K562 (cell line): Measurements from ENCODE around the gene PTAFR. TPM values are rescaled to one million over a fixed set of nuclear protein-coding genes. Genes with fewer than 3 reads are reported as not detected.

ENCODE experiments used
- ATAC-seq: fragments of 200-7000 bp; cut with Tn5 transposase; 3 replicates; pipeline ENCODE4 v1.9.1; 2020; ENCODE audit warnings: moderate library complexity
- BruUV-seq: library from RNA; stranded (reverse); fragments of 400-500 nt; replicated peaks from 2 replicates; lab custom pipeline; 2021; lab: Mats Ljungman, UMichigan
- CTCF ChIA-PET: fragments of 300-600 bp; formaldehyde crosslinking; extraction: SDS; loops from one replicate; lab custom pipeline; 2021; ENCODE audit warnings: low intra/inter-chr PET ratio; lab: Yijun Ruan, JAX
- POLR2A ChIA-PET: fragments of 300-600, 350-650 bp; sonication (Branson Sonifier 250); formaldehyde crosslinking; extraction: SDS; loops from one replicate; lab custom pipeline; 2021; ENCODE audit warnings: antibody characterized with exemption, inconsistent platforms; lab: Yijun Ruan, JAX
- DNase-seq, 4 experiments: peaks; one replicate each; pipeline versions ENCODE4 v3.0.0 to v3.0.0-alpha.2; 2011 to 2018; ENCODE audit warnings: low spot score in 3 of 4, mixed read lengths in 3 of 4; ENCODE audit errors: extremely low read depth in 1 of 4
- FAIRE-seq: peaks from 2 replicates; lab custom pipeline; 2011; peaks lifted over from hg19 to GRCh38; lab: Jason Lieb, UNC
- H2AFZ ChIP-seq: 2 replicates; pipeline ENCODE4 v1.6.0; 2011; ENCODE audit warnings: low read depth, low read length, control low read depth, inconsistent platforms
- H3K27ac ChIP-seq: fragments of 200-600 bp; 3 replicates; pipeline ENCODE4 v1.8.0; 2011; ENCODE audit warnings: low read depth, mild to moderate bottlenecking, control low read depth, inconsistent platforms, low read length, moderate library complexity, mixed read lengths; ENCODE audit errors: extremely low read depth
- H3K27me3 ChIP-seq, 2 experiments: fragments of 300-600 bp in 1 of 2; 2 replicates in 1 of 2; 3 replicates in 1 of 2; pipeline versions ENCODE4 v1.6.0 to v1.8.0; 2011; ENCODE audit warnings: inconsistent platforms in 2 of 2, low read length in 2 of 2, mild to moderate bottlenecking in 1 of 2, mixed read lengths in 1 of 2, moderate library complexity in 1 of 2; ENCODE audit not compliant: control insufficient read depth in 2 of 2, insufficient read depth in 2 of 2
- H3K36me3 ChIP-seq: fragments of 300-600 bp; 3 replicates; pipeline ENCODE4 v1.8.0; 2011; ENCODE audit warnings: mild to moderate bottlenecking, low read length, inconsistent platforms; ENCODE audit not compliant: control insufficient read depth, insufficient read depth
- H3K4me1 ChIP-seq, 2 experiments: fragments of 200-600 bp in 1 of 2; replicated peaks in 1 of 2; 2 replicates in 1 of 2; 3 replicates in 1 of 2; pipeline versions ENCODE4 v1.5.1 to v1.8.0; 2011; ENCODE audit warnings: inconsistent platforms in 2 of 2, low read length in 2 of 2, mild to moderate bottlenecking in 1 of 2, mixed read lengths in 1 of 2, moderate library complexity in 1 of 2; ENCODE audit not compliant: control insufficient read depth in 2 of 2, insufficient read depth in 2 of 2
- H3K4me2 ChIP-seq: 2 replicates; pipeline ENCODE4 v1.6.1; 2011; ENCODE audit warnings: low read length, control low read depth, inconsistent platforms, mixed read lengths; ENCODE audit not compliant: insufficient read depth
- H3K4me3 ChIP-seq: fragments of 200-600 bp; sonication (generic), shearing (Covaris generic); 2 replicates; pipeline ENCODE4 v1.5.1; 2016; ENCODE audit warnings: control low read depth, inconsistent platforms
- H3K79me2 ChIP-seq: fragments of 200-600 bp; 3 replicates; pipeline ENCODE4 v1.8.0; 2011; ENCODE audit warnings: low read length, inconsistent platforms; ENCODE audit not compliant: control insufficient read depth, insufficient read depth
- H3K9ac ChIP-seq, 2 experiments: 2 replicates each; pipeline versions ENCODE4 v1.6.0 to v1.6.1; 2011; ENCODE audit warnings: low read depth in 2 of 2, low read length in 2 of 2, control low read depth in 1 of 2, inconsistent platforms in 1 of 2, mild to moderate bottlenecking in 1 of 2, mixed read lengths in 1 of 2; ENCODE audit not compliant: insufficient read depth in 1 of 2
- H3K9me1 ChIP-seq: one replicate; pipeline ENCODE4 v1.6.0; 2011; ENCODE audit warnings: inconsistent platforms, mild to moderate bottlenecking, low read length, moderate library complexity; ENCODE audit not compliant: control insufficient read depth, insufficient read depth
- H3K9me3 ChIP-seq: replicated peaks from 2 replicates; pipeline ENCODE4 v1.5.1; 2011; ENCODE audit warnings: low read depth, low read length, inconsistent platforms; ENCODE audit not compliant: control insufficient read depth, insufficient read depth
- H4K20me1 ChIP-seq: replicated peaks from 2 replicates; pipeline ENCODE4 v1.6.1; 2011; ENCODE audit warnings: low read length, inconsistent platforms, mixed read lengths; ENCODE audit not compliant: control insufficient read depth, insufficient read depth
- EWSR1 ChIP-seq: fragments of 450-650 bp; IDR thresholded peaks from 2 replicates; pipeline ENCODE4 v1.6.1; 2018; ENCODE audit warnings: borderline replicate concordance, mild to moderate bottlenecking, low read depth, moderate library complexity; ENCODE audit not compliant: partially characterized antibody
- ILK ChIP-seq: fragments of 450-650 bp; IDR thresholded peaks from 2 replicates; pipeline ENCODE4 v1.6.1; 2016; ENCODE audit warnings: missing genetic modification characterization, low read depth, mild to moderate bottlenecking, missing compliant biosample characterization, moderate library complexity, borderline replicate concordance
- MED1 ChIP-seq: sonication (generic); formaldehyde crosslinking; IDR thresholded peaks from 2 replicates; pipeline ENCODE4 v1.8.1; 2023; ENCODE audit warnings: missing genetic modification reagents, borderline replicate concordance
- NBN ChIP-seq: fragments of 450-650 bp; IDR thresholded peaks from 2 replicates; pipeline ENCODE4 v1.6.1; 2016; ENCODE audit warnings: low read depth, mild to moderate bottlenecking
- PHF8 ChIP-seq: fragments of 200-600 bp; sonication (generic); IDR thresholded peaks from 2 replicates; pipeline ENCODE4 v1.6.1; 2012; ENCODE audit warnings: mixed run types, mild to moderate bottlenecking, inconsistent platforms, low read length, moderate library complexity, borderline replicate concordance
- ZNF57 ChIP-seq: fragments of 450-650 bp; formaldehyde crosslinking; IDR thresholded peaks from 2 replicates; pipeline ENCODE4 v1.4.0; 2020; ENCODE audit warnings: mild to moderate bottlenecking, moderate library complexity
- WGBS: fragments of 100-300 bp; shearing (Covaris generic); methylation state at CpG from one replicate; pipeline ENCODE4 v1.1.6; 2016; ENCODE audit warnings: low coverage, mixed read lengths; ENCODE audit not compliant: insufficient coverage; ENCODE audit errors: missing lambda C conversion rate; 5-methylcytosine and 5-hydroxymethylcytosine counted together
- in situ Hi-C: fragments of 300-500 bp; cut with MboI; formaldehyde crosslinking; loops from 4 replicates; pipeline ENCODE4 v1.15.0; 2018; ENCODE audit warnings: inconsistent platforms, mixed read lengths
- intact Hi-C: fragments of 100-400 bp; cut with micrococcal nuclease; formaldehyde crosslinking; loops from 2 replicates; pipeline ENCODE4 v1.14.2; 2022
- polyA plus RNA-seq, 8 experiments: library from polyadenylated mRNA; depleted of rRNA in 4 of 8; stranded (reverse) in 5 of 8; unstranded in 3 of 8; fragments of >200 nt; fragmentation: Nextera tagmentation in 2 of 8; fragmentation: Illumina TruSeq in 1 of 8; extraction: Ambion mirVana in 2 of 8; extraction: Trizol in 1 of 8; gene quantifications; 2 replicates each; pipeline versions ENCODE4 v1.2.1 to v1.2.3, GENCODE V29; 2011 to 2014; ENCODE audit warnings: inconsistent platforms in 1 of 8, missing spikeins in 1 of 8
- total RNA-seq, 7 experiments: library from RNA; depleted of rRNA in 6 of 7; stranded (reverse); fragments of >200 nt in 6 of 7; fragmentation: Illumina TruSeq in 2 of 7; extraction: Trizol in 2 of 7; gene quantifications; 2 replicates each; pipeline versions ENCODE4 v1.2.1 to v1.2.3, GENCODE V29; 2011 to 2021; ENCODE audit warnings: low replicate concordance in 1 of 7
- TF ChIP-seq, protein P1 (sequence below): fragments of 450-650 bp; formaldehyde crosslinking; IDR thresholded peaks from 2 replicates; pipeline ENCODE4 v1.4.0; 2020; ENCODE audit warnings: mild to moderate bottlenecking, moderate library complexity

PTAFR gene
- total and polyA plus RNA-seq, 9 of the 15 experiments (the other 6 are each of a cell fraction or from before 2014, with no cell fraction given), result 0.15 to 0.55 (median 0.40) TPM; not detected in 1

DNA sequence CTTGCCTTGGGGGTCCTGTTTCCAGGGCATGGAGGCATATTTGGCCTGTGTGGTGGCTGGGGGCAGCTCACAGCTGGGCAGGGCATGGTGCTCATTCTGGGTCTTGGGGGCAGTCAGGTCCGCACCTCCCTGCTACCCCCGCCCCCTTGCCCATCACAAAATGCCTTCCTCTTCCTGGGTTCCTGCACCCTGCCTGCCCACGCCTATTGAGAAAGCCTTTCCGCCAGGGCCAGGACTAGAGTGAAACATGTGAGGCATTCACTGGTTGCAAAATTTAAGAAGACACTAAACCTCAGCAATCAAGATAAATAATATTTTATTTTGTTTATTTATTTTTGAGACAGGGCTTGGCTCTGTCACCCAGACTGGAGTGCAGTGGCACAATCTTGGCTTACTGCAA is 19.7 kb downstream of the PTAFR start:
- H4K20me1 ChIP-seq, result no peaks in the 10 kb centered on the region
- H3K4me1 ChIP-seq, result peaks cover 19 to 20% of the 10 kb centered on the region in 2 experiments
- H3K9me3 ChIP-seq, result no peaks in the 10 kb centered on the region
- POLR2A ChIA-PET, result no interaction called here
- no peak for FAIRE-seq
- intact Hi-C loops, result no loop called here
- H3K27me3 ChIP-seq, result no peaks in the 10 kb centered on the region
- no peak overlapping the region for H3K4me2 ChIP-seq
- no peak overlapping the region for H3K4me3 ChIP-seq
- ATAC-seq, result no peak
- H3K9ac ChIP-seq, result 0 out of 4 replicates have a peak overlapping the region, but pooled peaks of 1 of the 2 experiments have one; percentile 6
- H3K9me1 ChIP-seq, result no peaks in the 10 kb centered on the region
- H3K79me2 ChIP-seq, result no peaks in the 10 kb centered on the region
- 80% methylated on average over 4 of the region's 4 CpGs for WGBS
- no peaks in the 10 kb centered on the region for H3K36me3 ChIP-seq
- no TSS peak for BruUV-seq
- H2AFZ ChIP-seq, result no peak overlapping the region
- CTCF ChIA-PET, result no interaction called here
- no peak overlapping the region for H3K27ac ChIP-seq
- in situ Hi-C loops, result no loop called here
- DNase-seq, result no peak
- no peak for TF ChIP-seq PHF8
- TF ChIP-seq MED1 (CRISPR knock-in tag), result no peak
- TF ChIP-seq NBN, result no peak
- TF ChIP-seq EWSR1, result no peak
- TF ChIP-seq, protein P1, sequence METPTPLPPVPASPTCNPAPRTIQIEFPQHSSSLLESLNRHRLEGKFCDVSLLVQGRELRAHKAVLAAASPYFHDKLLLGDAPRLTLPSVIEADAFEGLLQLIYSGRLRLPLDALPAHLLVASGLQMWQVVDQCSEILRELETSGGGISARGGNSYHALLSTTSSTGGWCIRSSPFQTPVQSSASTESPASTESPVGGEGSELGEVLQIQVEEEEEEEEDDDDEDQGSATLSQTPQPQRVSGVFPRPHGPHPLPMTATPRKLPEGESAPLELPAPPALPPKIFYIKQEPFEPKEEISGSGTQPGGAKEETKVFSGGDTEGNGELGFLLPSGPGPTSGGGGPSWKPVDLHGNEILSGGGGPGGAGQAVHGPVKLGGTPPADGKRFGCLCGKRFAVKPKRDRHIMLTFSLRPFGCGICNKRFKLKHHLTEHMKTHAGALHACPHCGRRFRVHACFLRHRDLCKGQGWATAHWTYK, result no peak
- no peak for TF ChIP-seq ILK (tag)
- TF ChIP-seq ZNF57 (CRISPR knock-in tag), result no peak
